SU-DHL-6 (cell line): Measurements from ENCODE around the gene ZDHHC11B.
"Not testable (repeated sequence)": the region's sequence is repeated elsewhere in the genome, so short reads cannot be mapped to it uniquely, and the experiment has no call there.

Experiments used
- H2AFZ ChIP-seq: fragments of 200-600 bp; sonication (generic); 2 replicates; pipeline ENCODE4 v1.6.1; 2014; ENCODE audit warnings: low read depth, mild to moderate bottlenecking, moderate library complexity, mixed read lengths, antibody characterized with exemption, low read length; ENCODE audit not compliant: severe bottlenecking
- H3F3A ChIP-seq: fragments of 200-600 bp; shearing (Covaris generic); 2 replicates; pipeline ENCODE4 v1.6.0; 2016; ENCODE audit warnings: antibody characterized with exemption, mild to moderate bottlenecking; ENCODE audit not compliant: insufficient read depth
- H3K27ac ChIP-seq: fragments of 200-600 bp; sonication (generic); 2 replicates; pipeline ENCODE4 v1.5.1; 2016; ENCODE audit warnings: low read depth, mild to moderate bottlenecking, low read length, moderate library complexity, mixed read lengths
- H3K27me3 ChIP-seq: fragments of 200-600 bp; sonication (generic), shearing (Covaris generic); 2 replicates; pipeline ENCODE4 v1.6.0; 2014; ENCODE audit warnings: mild to moderate bottlenecking, low read length
- H3K36me3 ChIP-seq: fragments of 200-600 bp; sonication (generic); 2 replicates; pipeline ENCODE4 v1.6.1; 2014; ENCODE audit warnings: mild to moderate bottlenecking, low read length, mixed read lengths
- H3K4me2 ChIP-seq: fragments of 300-600, 200-600 bp; shearing (Covaris generic), sonication (generic); 2 replicates; pipeline ENCODE4 v1.6.0; 2014; ENCODE audit warnings: low read length, low read depth, mild to moderate bottlenecking; ENCODE audit not compliant: poor library complexity, severe bottlenecking
- H3K4me3 ChIP-seq: fragments of 200-600 bp; sonication (generic); 2 replicates; pipeline ENCODE4 v1.5.1; 2014; ENCODE audit warnings: antibody characterized with exemption, low read length, mild to moderate bottlenecking, mixed read lengths; ENCODE audit not compliant: insufficient read depth, poor library complexity, severe bottlenecking
- H3K79me2 ChIP-seq: fragments of 200-600 bp; sonication (generic); 2 replicates; pipeline ENCODE4 v1.6.1; 2014; ENCODE audit warnings: mild to moderate bottlenecking, low read length, moderate library complexity; ENCODE audit not compliant: insufficient read depth
- H3K9ac ChIP-seq: fragments of 200-600 bp; sonication (generic); 2 replicates; pipeline ENCODE4 v1.7.0; 2014; ENCODE audit warnings: mild to moderate bottlenecking, low read length
- H3K9me2 ChIP-seq: fragments of 200-600 bp; sonication (generic); replicated peaks from 2 replicates; pipeline ENCODE4 v1.6.1; 2014; ENCODE audit warnings: low read length; ENCODE audit not compliant: insufficient read depth
- H3K9me3 ChIP-seq: fragments of 200-600 bp; sonication (generic); 2 replicates; pipeline ENCODE4 v1.6.1; 2014; ENCODE audit warnings: low read length, mixed read lengths; ENCODE audit not compliant: insufficient read depth
- H4K20me1 ChIP-seq: fragments of 200-600 bp; sonication (generic); 2 replicates; pipeline ENCODE4 v1.6.1; 2014; ENCODE audit warnings: low read depth, mild to moderate bottlenecking, antibody characterized with exemption, low read length, moderate library complexity, mixed read lengths
- EZH2phosphoT487 ChIP-seq: fragments of 200-600 bp; sonication (generic), shearing (Covaris generic); conservative IDR thresholded peaks from 2 replicates; pipeline ENCODE4 v1.6.1; 2018; ENCODE audit warnings: mild to moderate bottlenecking, antibody characterized with exemption, low read length, moderate library complexity, mixed read lengths
- TF ChIP-seq, protein P1 (sequence below): fragments of 200-600 bp; sonication (generic); IDR thresholded peaks from one replicate; pipeline ENCODE4 v1.5.1; 2017; ENCODE audit warnings: antibody characterized with exemption, mild to moderate bottlenecking, low read length, moderate library complexity; ENCODE audit not compliant: insufficient read depth, poor library complexity, severe bottlenecking

ZDHHC11B gene

DNA sequence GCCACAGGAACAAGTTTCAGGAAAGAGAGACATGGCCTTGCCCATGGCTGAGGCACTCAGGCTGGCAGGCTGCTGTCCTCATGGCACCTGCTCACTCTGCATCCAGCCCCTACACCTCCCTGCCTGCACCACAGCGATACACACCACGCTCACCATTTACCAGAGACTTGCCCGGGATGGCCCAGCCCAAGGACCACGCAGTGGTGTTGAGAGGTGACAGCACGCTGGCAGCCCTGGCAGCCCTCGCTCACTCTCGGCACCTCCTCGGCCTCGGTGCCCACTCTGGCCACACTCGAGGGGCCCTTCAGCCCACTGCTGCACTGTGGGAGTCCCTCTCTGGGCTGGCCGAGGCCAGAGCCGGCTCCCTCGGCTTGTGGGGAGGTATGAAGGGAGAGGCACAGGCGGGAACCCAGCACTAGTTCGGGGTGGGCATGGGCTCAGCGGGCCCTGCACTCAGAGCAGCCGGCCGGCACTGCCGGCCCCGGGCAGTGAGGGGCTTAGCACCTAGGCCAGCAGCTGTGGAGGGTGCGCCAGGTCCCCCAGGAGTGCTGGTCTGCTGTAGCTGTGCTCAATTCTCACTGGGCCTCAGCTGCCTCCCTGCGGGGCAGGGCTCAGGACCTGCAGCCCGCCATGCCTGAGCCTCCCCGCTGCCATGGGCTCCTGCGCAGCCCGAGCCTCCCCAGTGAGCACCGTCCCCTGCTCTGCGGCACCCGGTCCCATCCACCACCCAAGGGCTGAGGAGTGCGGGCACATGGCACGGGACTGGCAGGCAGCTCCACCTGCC is 20.3 kb downstream of the ZDHHC11B start:
- H4K20me1 ChIP-seq: no peaks in the 10 kb centered on the region
- no peaks in the 10 kb centered on the region for H3K79me2 ChIP-seq
- H3K27ac ChIP-seq: no peak overlapping the region
- H3K27me3 ChIP-seq: no peaks in the 10 kb centered on the region
- H2AFZ ChIP-seq: no peak overlapping the region
- no peaks in the 10 kb centered on the region for H3K36me3 ChIP-seq
- H3K4me2 ChIP-seq: no peak overlapping the region
- no peaks in the 10 kb centered on the region for H3K9me2 ChIP-seq
- no peaks in the 10 kb centered on the region for H3K9me3 ChIP-seq
- H3K9ac ChIP-seq: no peak overlapping the region
- no peak for TF ChIP-seq EZH2phosphoT487
- TF ChIP-seq, protein P1, sequence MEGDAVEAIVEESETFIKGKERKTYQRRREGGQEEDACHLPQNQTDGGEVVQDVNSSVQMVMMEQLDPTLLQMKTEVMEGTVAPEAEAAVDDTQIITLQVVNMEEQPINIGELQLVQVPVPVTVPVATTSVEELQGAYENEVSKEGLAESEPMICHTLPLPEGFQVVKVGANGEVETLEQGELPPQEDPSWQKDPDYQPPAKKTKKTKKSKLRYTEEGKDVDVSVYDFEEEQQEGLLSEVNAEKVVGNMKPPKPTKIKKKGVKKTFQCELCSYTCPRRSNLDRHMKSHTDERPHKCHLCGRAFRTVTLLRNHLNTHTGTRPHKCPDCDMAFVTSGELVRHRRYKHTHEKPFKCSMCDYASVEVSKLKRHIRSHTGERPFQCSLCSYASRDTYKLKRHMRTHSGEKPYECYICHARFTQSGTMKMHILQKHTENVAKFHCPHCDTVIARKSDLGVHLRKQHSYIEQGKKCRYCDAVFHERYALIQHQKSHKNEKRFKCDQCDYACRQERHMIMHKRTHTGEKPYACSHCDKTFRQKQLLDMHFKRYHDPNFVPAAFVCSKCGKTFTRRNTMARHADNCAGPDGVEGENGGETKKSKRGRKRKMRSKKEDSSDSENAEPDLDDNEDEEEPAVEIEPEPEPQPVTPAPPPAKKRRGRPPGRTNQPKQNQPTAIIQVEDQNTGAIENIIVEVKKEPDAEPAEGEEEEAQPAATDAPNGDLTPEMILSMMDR: no peak
- H3K4me3 ChIP-seq: no peak overlapping the region
- no peaks in the 10 kb centered on the region for H3F3A ChIP-seq

DNA sequence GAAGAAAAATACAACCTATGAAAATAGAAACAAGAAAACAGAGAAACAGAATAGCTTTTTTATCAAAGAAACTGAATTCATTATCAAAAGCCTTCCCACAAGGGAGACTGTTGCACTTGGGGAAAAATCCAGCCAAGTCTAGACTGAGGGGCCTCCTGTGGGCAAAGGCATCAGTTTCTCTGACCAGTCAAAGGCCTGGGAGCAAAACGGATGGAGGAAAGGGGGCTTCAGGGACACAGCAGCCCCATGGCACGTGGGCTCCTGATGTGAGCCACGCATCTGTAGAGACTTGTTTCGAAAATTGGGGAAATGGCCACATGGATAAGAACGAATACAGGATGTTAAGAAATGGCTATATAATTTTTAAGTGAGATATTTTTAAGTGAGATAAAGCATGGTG is 21.1 kb downstream of the ZDHHC11B start:
- Histone ChIP-seq H2AFZ (no peak overlapping the region), H3K4me3 (no peak overlapping the region), H3K36me3 (no peaks in the 10 kb centered on the region), H3F3A (no peaks in the 10 kb centered on the region), H4K20me1 (no peaks in the 10 kb centered on the region), H3K27ac (no peak overlapping the region), H3K79me2 (no peaks in the 10 kb centered on the region), H3K9me2 (no peaks in the 10 kb centered on the region), H3K9ac (no peak overlapping the region), H3K27me3 (no peaks in the 10 kb centered on the region), H3K4me2 (no peak overlapping the region), H3K9me3 (no peaks in the 10 kb centered on the region)
- no peak for TF ChIP-seq EZH2phosphoT487
- TF ChIP-seq, protein P1: no peak

- H2AFZ ChIP-seq, H3K36me3 ChIP-seq, H3K9ac ChIP-seq, H3K9me3 ChIP-seq, H3K9me2 ChIP-seq, H3K4me3 ChIP-seq, H3F3A ChIP-seq, H3K79me2 ChIP-seq, H3K27ac ChIP-seq, H4K20me1 ChIP-seq, H3K27me3 ChIP-seq, H3K4me2 ChIP-seq: not testable (repeated sequence)
Observed at GRCh38 chr5:762996-763395, 21.5 kb downstream of the ZDHHC11B start.

DNA sequence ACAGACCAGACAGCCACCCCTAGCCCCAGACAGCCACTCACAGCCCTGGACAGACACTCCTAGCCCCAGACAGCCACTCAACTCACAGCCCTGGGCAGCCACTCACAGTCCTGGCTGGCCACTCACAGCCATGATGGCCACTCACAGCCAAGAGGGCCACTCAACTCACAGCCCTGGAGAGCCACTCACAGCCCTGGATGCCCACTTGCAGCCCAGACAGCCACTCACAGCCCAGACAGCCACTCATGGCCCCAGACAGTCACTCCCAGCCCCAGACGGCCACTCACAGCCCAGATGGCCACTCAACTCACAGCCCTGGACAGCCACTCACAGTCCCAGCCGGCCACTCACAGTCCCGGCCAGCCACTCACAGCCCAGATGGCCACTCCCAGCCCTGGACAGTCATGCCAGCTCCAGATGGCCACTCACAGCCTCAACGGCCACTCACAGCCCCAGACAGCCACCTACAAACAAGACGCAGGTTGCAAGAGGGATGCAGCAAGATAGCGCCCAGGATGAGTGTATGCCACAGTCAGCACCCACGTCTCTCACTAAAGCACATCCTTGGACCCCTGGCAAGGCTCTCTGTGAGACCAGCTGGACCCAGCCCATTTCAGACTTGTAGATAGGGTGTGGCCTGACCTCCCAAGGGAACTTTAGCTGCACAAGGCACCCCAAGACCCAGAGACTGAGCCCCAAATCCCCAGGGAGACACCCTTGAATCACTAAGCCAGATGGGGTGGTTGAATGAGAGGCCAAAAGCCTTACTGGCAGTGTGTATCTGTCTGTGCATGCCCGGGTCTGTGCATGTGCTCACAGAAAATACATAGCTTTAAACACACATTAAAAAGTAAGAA is 22.4 kb downstream of the ZDHHC11B start:
- Histone ChIP-seq H3K79me2 (no peaks in the 10 kb centered on the region), H3K27ac (no peak overlapping the region), H4K20me1 (no peaks in the 10 kb centered on the region), H3K9me2 (no peaks in the 10 kb centered on the region), H3K9me3 (no peaks in the 10 kb centered on the region), H3K4me3 (no peak overlapping the region), H3K36me3 (no peaks in the 10 kb centered on the region), H3K9ac (no peak overlapping the region), H2AFZ (no peak overlapping the region), H3K4me2 (no peak overlapping the region), H3F3A (no peaks in the 10 kb centered on the region), H3K27me3 (no peaks in the 10 kb centered on the region)
- TF ChIP-seq, protein P1: no peak
- TF ChIP-seq EZH2phosphoT487: no peak
